HG02884 (cell line): Measurements from ENCODE around the gene ZNF394.

ENCODE experiments used
- ATAC-seq: cut with Tn5 transposase; IDR thresholded peaks from one replicate; pipeline ENCODE4 v1.9.1; 2021; ENCODE audit warnings: mild to moderate bottlenecking, moderate library complexity; ENCODE audit not compliant: unreplicated experiment

The ZNF394 gene

GRCh38 chr7:99497766-99498545 is 2.1 kb downstream of the ZNF394 start:
- ATAC-seq = no peak

- ATAC-seq = no peak
Observed at GRCh38 chr7:99493823-99494222, 6.3 kb downstream of the ZNF394 start.

GRCh38 chr7:99490878-99491277 is 9.2 kb downstream of the ZNF394 start:
- no peak for ATAC-seq

- no peak for ATAC-seq
Observed at GRCh38 chr7:99489235-99489634, 10.8 kb downstream of the ZNF394 start.

DNA sequence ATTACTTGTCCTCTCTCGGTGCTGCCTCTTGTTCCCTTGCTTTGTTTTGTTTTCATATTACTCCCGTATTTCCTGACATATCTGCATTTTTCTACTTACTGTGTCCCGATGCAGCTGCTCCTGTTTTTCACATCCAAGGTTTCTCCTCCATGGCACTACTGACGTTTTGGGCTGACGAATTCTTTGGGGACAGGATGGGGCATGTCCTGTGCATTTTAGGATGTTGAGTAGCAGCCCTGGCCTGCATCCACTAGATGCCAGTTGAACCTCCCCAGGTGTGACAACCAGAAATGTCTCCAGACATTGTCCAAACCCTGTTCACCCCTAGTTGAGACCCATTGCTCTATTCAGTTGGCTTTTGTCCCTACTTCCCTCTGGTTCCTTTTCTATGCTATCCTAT is 15.0 kb downstream of the ZNF394 start:
- ATAC-seq = no peak

DNA sequence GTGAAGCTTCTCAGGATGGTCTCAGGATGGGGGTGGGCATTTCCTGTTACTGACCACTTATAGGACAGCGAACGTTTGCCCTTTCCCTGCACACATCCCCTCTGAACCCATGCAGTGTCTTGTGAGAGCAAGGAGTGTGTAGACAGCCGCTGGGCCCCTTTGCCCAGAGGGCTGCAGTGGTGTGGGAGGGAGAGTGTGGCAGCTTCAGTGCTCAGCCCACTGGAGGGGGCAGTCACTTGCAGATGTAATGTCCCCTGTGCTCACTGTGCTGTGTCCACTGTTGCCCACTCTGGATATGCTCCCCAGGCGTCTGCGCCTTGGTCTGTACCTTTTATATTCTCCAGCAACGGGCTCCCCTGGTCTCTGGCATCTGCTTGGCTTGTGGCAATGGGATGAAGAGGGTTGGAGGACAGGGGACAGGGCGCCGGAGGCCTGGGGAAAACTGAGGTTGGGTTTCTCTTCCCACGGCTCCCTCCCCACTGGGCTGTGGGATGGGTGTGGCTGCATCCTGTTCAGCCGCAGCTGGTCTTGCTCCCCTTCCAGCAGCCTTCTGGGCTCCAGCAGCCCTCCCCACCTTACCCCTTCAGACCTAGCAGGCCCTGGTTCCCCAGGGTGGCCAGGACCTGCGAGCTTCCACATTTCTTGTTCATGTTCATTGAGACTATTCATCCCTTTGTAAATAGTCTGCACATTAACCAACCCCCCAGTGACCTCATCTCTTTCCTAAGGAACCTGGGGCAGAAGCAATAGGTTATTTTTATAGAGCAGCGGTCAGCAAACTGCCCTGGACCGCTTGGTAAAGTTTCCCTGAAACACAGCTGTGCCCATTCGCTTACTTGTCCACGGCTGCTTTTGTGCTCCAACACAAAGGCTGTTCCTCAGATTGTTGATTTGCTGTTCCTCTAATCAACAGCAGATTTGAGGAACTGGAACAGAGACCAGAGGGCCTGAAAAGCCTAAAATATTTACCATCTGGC is 21.3 kb downstream of the ZNF394 start:
- no peak for ATAC-seq

DNA sequence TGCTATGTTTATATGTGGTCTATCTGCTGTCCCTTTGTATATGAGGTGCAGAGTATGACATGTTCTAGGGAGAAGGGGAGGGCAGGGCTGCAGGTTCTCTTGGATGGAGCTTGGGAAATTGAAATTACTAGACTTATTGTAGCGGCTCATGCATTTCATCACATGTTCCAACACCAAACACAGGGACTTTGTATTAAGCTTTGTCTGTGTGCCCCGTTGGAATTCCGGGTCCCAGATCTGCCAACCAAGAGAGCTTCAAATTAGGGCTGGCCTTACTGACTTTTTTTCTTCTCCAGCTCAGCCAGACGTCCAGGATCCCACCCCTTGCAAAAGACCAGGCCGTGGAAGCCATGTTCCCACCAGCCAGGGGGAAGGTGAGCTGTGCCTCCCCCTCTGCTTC is 24.0 kb downstream of the ZNF394 start:
- no peak for ATAC-seq

- no peak for ATAC-seq
Observed at GRCh38 chr7:99473315-99473596, 26.8 kb downstream of the ZNF394 start.

DNA sequence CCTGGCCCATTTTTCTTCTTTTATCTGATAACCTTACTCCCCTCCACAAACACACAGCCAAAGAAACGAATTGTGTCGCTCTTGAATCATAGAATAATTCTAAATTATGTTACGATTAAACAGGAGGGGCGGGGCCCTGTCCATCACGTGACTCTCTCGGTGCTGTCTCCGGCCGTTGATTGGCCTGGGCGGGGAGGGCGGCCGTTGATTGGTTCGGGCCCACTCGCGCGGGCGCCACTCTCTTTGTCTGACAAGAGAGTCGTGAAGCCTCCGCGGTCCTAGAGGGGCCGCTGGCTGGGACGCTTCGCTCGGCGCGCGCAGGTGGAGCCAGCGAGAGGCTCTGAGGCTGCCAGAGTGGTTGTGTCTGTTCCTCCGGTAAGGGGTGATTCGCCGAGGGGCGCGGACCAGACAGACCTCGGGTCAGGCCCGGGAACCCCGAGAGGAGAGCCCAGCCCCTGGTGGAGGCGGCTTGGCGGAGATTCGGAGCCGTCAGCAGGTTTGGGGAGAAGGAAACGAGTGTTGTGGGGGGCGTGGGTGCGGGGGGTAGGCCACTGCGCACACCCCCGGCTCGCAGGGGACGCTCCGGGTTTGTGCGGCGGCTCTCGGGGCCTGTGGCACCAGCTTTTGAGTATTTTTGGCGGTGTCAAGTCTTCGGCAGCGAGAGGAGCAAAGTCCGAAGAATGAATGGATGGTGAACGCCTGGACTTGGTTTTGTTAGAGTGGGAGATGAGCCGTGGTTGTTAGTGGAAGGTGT is 27.3 kb downstream of the ZNF394 start, which contains the start of gene ZNF789:
ZNF789 (plus strand) TSS at position 330 of the 754 bp plus-strand sequence. CDS start 3,567 bp downstream, outside the sequence.
- peak; percentile 94 for ATAC-seq

DNA sequence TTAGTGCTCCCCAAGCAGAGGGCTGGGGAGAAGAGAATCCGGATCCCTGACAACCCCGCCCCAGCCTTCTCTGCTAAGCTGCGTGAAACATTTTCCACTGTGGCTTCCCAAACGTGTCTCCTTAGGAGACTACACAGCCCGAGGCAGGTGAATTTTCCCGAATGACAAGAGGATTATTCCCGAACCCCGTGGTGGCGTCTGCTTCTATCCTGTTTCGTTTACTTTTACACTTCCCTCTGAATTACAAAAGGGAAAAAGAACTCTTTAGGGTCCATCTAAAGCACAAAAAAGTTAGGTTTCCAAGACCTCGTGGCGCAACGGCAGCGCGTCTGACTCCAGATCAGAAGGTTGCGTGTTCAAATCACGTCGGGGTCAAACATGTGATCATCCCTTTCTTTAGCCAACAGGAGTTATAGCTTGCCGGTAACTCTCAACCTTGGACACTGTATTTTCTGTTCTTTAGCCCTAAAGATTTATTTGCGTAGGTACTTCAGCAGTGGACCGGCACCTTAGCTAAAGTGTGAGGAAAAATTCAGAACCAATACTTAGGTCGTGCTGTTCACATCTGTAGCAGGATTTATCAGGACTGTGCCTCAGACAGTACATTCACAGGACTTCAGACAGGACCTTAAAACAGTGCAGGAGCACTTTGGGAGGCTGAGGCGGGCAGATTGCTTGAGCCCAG is 30.6 kb downstream of the ZNF394 start:
- no peak for ATAC-seq

- no peak for ATAC-seq
Observed at GRCh38 chr7:99468336-99468918, 31.7 kb downstream of the ZNF394 start.

DNA sequence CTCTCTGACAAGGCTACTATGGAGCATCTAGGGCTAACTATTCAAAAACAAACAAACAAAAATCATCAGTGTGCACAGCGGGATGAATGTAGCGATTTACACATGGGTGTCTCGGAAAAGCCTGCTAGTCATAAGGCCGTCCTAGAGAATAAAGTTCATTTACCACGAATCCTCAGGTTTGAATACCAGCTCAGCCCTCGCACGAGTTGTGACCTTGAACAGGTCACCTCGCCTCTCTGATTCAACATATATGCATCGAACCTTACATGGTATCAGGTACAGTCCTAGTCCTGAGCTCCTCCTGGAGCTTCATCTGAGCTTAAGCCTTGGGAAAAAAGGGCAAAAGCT is 34.7 kb downstream of the ZNF394 start:
- ATAC-seq = no peak

DNA sequence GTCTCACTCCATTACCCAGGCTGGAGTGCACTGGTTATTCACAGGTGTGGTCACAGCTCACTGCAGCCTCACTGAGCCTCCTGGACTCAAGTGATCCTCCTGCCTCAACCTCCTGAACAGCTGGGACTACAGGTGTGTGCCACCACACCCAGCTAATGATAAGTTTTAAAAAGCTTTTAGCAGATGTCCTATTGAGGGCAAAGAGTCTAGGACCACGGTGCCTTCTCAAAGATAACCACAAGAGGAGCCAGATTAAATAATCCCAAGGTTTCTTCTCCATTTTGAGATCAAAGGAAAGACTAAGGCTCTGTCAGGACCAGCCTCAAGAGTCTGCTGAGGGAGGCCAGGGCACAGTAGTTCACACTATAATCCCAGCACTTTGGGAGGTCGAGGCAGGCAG is 38.9 kb downstream of the ZNF394 start:
- ATAC-seq = no peak

GRCh38 chr7:99460651-99461050 is 39.4 kb downstream of the ZNF394 start:
- ATAC-seq = no peak

GRCh38 chr7:99459087-99459486 is 41.0 kb downstream of the ZNF394 start:
- ATAC-seq = no peak

DNA sequence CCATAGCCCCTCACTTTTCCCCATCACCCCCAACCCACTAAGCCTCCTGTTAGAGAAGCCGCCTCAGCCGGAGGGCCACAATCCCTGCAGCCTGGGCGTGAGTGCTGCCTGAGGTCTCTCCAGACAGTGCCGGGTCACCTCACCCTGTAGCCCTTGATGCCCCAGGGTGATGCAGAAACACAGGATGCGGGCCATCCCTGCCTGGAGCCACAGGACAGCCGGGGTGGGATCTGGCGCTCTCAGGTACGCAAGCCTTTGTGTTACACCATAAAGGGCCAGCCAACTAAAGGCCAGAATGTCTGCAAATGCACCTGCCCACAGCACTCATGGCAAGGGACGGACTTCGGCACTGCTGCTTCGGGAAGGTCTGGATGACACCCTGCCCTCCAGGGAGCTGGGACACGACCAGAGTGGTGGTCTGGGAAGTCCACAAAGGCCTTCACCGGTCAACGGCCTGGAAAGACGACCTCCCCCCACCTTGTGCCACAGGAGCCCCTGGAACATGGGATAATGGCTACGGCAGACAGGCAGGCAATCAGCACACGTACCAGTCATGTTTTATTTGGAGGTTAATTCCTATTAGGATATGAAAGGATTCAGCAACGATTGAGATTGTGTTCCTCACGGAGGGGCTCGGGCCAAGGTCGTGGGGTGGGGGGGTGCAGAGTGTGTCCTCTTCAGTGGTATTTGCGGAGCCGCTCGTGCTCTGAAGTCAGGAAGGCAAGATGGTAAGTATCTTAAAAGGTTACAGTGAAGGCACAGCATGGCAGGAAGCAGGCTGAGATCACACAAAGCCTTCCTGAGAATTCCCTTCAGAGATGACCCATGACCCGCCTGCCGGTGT is 42.2 kb downstream of the ZNF394 start:
- ATAC-seq = no peak

GRCh38 chr7:99457050-99457649 is 42.9 kb downstream of the ZNF394 start:
- ATAC-seq = no peak

- ATAC-seq = no peak
Observed at GRCh38 chr7:99456288-99456687, 43.8 kb downstream of the ZNF394 start.

GRCh38 chr7:99455874-99456273 is 44.2 kb downstream of the ZNF394 start:
- ATAC-seq = no peak
